Body of pancreas (tissue), 4 donors: ENCODE data around the gene GRK1. TPM values are rescaled to one million over a fixed set of nuclear protein-coding genes. Genes with fewer than 3 reads are reported as not detected.
"Not testable (repeated sequence)": the region's sequence is repeated elsewhere in the genome, so short reads cannot be mapped to it uniquely, and the experiment has no call there.

Source experiments
- ATAC-seq: fragments of 150-250 bp; one replicate; pipeline ENCODE4 v1.9.1; 2016
- DNase-seq, 4 donors: peaks; one replicate each; pipeline ENCODE4 v3.0.0-alpha.2; 2019
- H3K27ac ChIP-seq, 4 donors: fragments of 200-600 bp; sonication (generic); 1 replicate in 3 of 4; 2 replicates in 1 of 4; pipeline versions ENCODE4 v1.5.1 to v1.6.1; 2016 to 2019; ENCODE audit warnings: mild to moderate bottlenecking in 1 of 4, mixed read lengths in 1 of 4, moderate library complexity in 1 of 4
- H3K27me3 ChIP-seq, 2 donors: fragments of 200-600 bp; sonication (generic); one replicate each; pipeline ENCODE4 v1.6.0; 2016; ENCODE audit warnings: mild to moderate bottlenecking in 1 of 2
- H3K36me3 ChIP-seq, 2 donors: fragments of 200-600 bp; sonication (generic); replicated peaks in 1 of 2; 2 replicates each; pipeline ENCODE4 v1.5.1; 2016; ENCODE audit warnings: low read depth in 2 of 2; ENCODE audit not compliant: insufficient read depth in 1 of 2
- H3K4me1 ChIP-seq: fragments of 200-600 bp; sonication (generic); one replicate; pipeline ENCODE4 v1.6.0; 2016
- H3K4me3 ChIP-seq, 2 donors: fragments of 200-600 bp; sonication (generic); 1 replicate in 1 of 2; 2 replicates in 1 of 2; pipeline ENCODE4 v1.5.1; 2016 to 2019
- H3K9me3 ChIP-seq, 3 donors: fragments of 200-600 bp; sonication (generic); 1 replicate in 2 of 3; 2 replicates in 1 of 3; pipeline ENCODE4 v1.5.1; 2016
- POLR2A ChIP-seq, 3 donors: fragments of 450-650 bp; IDR thresholded peaks; one replicate each; pipeline ENCODE4 v1.6.1; 2016; ENCODE audit warnings: antibody characterized with exemption in 3 of 3, mild to moderate bottlenecking in 2 of 3
- WGBS, 2 donors: methylation state at CpG; one replicate each; pipeline ENCODE4 v1.1.5; 2017; 5-methylcytosine and 5-hydroxymethylcytosine counted together
- intact Hi-C: fragments of 100-400 bp; cut with DNase I; formaldehyde crosslinking; loops from one replicate; pipeline ENCODE4 v1.15.1; 2023
- total RNA-seq, 2 donors: library from RNA; depleted of rRNA; stranded (reverse); fragments of >200 nt; gene quantifications; one replicate each; pipeline ENCODE4 v1.1.0, GENCODE V29; 2016
- TF ChIP-seq, protein P1 (sequence below), 7 experiments: fragments of 450-650 bp in 4 of 7; fragments of 200-600 bp in 3 of 7; sonication (generic) in 3 of 7; IDR thresholded peaks; one replicate each; pipeline ENCODE4 v1.5.1; 2016 to 2019; ENCODE audit warnings: antibody characterized with exemption in 7 of 7

GRK1 gene
- total RNA-seq, 2 donors from 2014 or later = not detected

DNA sequence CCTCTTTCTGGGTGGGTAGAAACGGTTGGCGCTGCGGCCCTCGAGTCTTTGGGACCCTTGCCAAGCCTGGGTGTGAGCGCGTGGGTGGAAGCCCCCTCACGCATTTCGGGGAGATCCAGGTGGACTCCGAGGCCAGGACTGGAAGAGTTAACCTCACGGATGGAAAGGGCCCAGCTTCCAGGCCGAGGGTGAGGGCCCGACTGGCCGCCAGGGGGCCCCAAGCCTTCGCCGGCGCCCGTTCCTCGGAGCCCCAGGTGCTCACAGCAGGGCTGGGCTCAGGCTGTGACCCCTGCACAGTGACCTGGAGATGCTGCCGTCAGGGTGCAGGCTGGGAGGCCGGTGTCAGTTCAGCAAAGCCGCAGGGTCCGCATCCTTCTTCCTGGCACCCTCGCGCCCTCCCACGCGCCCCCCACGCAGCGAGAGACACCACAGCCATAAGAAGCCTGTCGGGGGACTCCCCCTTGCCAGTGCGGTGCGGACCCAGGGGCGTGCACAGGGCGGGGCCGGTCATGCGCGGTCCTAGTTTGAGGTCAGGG, 57.8 kb downstream of the GRK1 start:
- ATAC-seq (peak; percentile 96), DNase-seq (peak; percentile 75 to 81 (median 80))
- peaks cover 10% of the 10 kb centered on the region for H3K4me1 ChIP-seq
- TF ChIP-seq, protein P1, sequence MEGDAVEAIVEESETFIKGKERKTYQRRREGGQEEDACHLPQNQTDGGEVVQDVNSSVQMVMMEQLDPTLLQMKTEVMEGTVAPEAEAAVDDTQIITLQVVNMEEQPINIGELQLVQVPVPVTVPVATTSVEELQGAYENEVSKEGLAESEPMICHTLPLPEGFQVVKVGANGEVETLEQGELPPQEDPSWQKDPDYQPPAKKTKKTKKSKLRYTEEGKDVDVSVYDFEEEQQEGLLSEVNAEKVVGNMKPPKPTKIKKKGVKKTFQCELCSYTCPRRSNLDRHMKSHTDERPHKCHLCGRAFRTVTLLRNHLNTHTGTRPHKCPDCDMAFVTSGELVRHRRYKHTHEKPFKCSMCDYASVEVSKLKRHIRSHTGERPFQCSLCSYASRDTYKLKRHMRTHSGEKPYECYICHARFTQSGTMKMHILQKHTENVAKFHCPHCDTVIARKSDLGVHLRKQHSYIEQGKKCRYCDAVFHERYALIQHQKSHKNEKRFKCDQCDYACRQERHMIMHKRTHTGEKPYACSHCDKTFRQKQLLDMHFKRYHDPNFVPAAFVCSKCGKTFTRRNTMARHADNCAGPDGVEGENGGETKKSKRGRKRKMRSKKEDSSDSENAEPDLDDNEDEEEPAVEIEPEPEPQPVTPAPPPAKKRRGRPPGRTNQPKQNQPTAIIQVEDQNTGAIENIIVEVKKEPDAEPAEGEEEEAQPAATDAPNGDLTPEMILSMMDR (IDR thresholded peaks at IDR 0.05) = peak; percentile 75 to 86 (median 83)
- TF ChIP-seq POLR2A (IDR thresholded peaks at IDR 0.05) = peak in 1 of 3 donors; percentile 21
- no peaks in the 10 kb centered on the region for H3K9me3 ChIP-seq
- WGBS, 2 donors = 0 to 2% methylated on average over 7 to 35 of the region's 36 CpGs
- peak overlapping the region; percentile 45 to 80 (median 70) for H3K27ac ChIP-seq
- H3K27me3 ChIP-seq = no peaks in the 10 kb centered on the region
- no peaks in the 10 kb centered on the region for H3K36me3 ChIP-seq
- intact Hi-C loops = no loop called here
- H3K4me3 ChIP-seq = no peak overlapping the region

GRCh38 chr13:113725329-113726105, 58.5 kb downstream of the GRK1 start:
- intact Hi-C loops, H3K9me3 ChIP-seq, H3K4me3 ChIP-seq, H3K36me3 ChIP-seq, H3K27me3 ChIP-seq, ATAC-seq: not testable (repeated sequence)
- peaks cover 10% of the 10 kb centered on the region for H3K4me1 ChIP-seq
- no CpG with 5 or more reads among the region's 75 CpGs for whole genome bisulfite sequencing, 2 donors
- peak overlapping the region in 3 of 4 donors; percentile 63 to 80 (median 77) for H3K27ac ChIP-seq
- DNase-seq = peak; percentile 66 to 75 (median 72)

- ATAC-seq (peak; percentile 28), DNase-seq (peak; percentile 21 to 50 (median 42))
- Histone ChIP-seq H3K4me1 (peaks cover 10% of the 10 kb centered on the region), H3K27ac (peak overlapping the region in 3 of 4 donors; percentile 48 to 75 (median 56))
- 25 to 47% methylated on average over 3 to 21 of the region's 54 CpGs for WGBS, 2 donors
- H3K9me3 ChIP-seq, H3K36me3 ChIP-seq, H3K4me3 ChIP-seq, intact Hi-C loops, H3K27me3 ChIP-seq: not testable (repeated sequence)
Measured at GRCh38 chr13:113726106-113726821, 59.2 kb downstream of the GRK1 start.

DNA sequence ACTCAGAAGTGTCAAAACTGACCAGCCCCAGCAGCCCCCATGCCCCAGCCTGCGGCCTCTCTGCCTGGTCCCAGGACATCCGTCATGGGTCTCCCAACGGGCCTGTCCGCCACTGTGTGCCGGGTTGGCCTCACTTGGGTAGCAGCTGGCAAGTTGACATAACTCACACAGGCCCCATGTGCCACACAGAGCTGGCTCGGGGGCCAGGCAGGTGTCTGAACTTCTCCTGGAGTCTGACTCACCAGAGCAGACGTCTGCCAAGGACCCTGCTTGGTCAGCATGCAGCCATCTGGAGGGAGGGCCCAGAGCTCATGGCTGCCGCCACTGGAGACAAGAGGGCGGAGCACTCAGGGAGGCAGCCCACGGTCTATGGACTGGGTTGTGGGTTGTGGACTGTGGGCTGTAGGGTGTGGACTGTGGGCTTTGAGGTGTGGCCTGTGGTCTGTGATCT, 60.0 kb downstream of the GRK1 start:
- WGBS, 2 donors = 62 to 81% methylated on average over 5 to 10 of the region's 10 CpGs
- ATAC-seq = no peak
- peaks cover 10% of the 10 kb centered on the region for H3K4me1 ChIP-seq
- TF ChIP-seq, protein P1 (IDR thresholded peaks at IDR 0.05) = no peak
- TF ChIP-seq POLR2A (IDR thresholded peaks at IDR 0.05) = no peak
- H3K36me3 ChIP-seq = no peaks in the 10 kb centered on the region
- H3K27me3 ChIP-seq = peaks cover 0 to 3% of the 10 kb centered on the region in 2 donors
- no peak overlapping the region for H3K4me3 ChIP-seq
- H3K9me3 ChIP-seq = no peaks in the 10 kb centered on the region
- intact Hi-C loops = no loop called here
- H3K27ac ChIP-seq = peak overlapping the region in 2 of 4 donors; percentile 48 to 56
- DNase-seq = peak; percentile 24 to 71 (median 33)

DNA sequence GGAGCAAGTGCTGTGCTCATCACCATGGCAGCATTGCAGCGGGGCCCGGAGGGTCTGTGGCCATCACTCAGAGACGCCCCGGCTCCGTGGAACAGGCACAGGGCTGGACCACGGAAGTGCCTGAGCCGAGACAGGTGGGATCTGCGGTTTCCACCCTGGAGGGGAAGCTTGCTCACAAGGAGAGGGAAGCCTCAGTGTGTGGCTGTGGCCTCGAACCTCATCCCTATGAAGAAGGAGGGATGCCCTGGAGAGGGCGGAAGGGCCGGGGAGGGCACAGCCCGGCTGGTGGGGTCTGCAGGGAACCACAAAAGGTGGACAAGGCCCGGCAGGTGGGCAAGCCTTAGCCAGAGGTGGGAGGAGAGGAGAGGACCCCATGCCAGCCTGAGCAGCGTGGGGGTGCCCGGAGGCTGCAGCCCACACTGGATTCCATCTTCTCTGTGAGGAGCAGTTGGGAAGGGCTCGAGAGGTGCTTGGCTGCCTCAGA, 61.6 kb downstream of the GRK1 start:
- WGBS, 2 donors = 86% methylated on average over 15 to 16 of the region's 16 CpGs
- no peak for TF ChIP-seq POLR2A (IDR thresholded peaks at IDR 0.05)
- TF ChIP-seq, protein P1 (IDR thresholded peaks at IDR 0.05) = no peak
- intact Hi-C loops = no loop called here
- no peak overlapping the region for H3K4me3 ChIP-seq
- H3K4me1 ChIP-seq = peaks cover 10% of the 10 kb centered on the region
- H3K36me3 ChIP-seq = no peaks in the 10 kb centered on the region
- H3K27me3 ChIP-seq = peaks cover 0 to 3% of the 10 kb centered on the region in 2 donors
- DNase-seq = peak in 1 of 4 donors; percentile 11
- H3K9me3 ChIP-seq = no peaks in the 10 kb centered on the region
- ATAC-seq = no peak
- H3K27ac ChIP-seq = no peak overlapping the region
